NB4 (cell line): ENCODE results near the gene MYO7A.

Experiments
- POLR2A ChIP-seq: IDR thresholded peaks from 2 replicates; pipeline ENCODE4 v1.6.1; 2011; ENCODE audit warnings: mild to moderate bottlenecking; ENCODE audit not compliant: insufficient read length; ENCODE audit errors: extremely low read depth
- TF ChIP-seq, protein P1 (sequence below): IDR thresholded peaks from one replicate; pipeline ENCODE4 v1.5.1; 2012; ENCODE audit warnings: low read depth, low read length

DNA sequence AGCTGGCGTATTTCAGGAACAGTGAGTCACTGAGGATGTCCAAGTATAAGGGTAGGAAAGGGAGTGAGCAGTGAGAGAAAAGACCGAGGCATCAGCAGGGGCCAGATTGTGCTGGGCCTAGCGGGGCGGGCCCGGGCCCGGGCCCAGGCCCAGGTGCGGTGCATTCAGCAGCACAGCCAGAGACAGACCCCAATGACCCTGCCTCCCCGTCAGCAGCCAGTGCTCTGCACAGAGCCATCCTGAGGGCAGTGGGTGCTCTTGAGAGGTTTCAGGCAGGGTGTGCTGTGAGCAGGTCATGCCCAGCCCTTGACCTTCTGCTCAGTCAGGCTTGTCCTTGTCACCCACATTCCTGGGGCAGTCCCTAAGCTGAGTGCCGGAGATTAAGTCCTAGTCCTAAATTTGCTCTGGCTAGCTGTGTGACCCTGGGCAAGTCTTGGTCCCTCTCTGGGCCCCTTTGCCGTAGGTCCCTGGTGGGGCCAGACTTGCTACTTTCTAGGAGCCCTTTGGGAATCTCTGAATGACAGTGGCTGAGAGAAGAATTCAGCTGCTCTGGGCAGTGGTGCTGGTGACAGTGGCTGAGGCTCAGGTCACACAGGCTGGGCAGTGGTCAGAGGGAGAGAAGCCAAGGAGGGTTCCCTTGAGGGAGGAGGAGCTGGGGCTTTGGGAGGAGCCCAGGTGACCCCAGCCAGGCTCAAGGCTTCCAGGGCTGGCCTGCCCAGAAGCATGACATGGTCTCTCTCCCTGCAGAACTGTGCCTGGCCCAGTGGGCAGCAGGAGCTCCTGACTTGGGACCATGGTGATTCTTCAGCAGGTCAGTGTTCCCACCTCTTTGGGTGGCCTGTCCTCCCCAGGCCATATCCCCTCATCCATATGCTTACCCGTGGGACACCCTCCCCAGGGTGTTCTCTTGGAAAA lies 2.1 kb downstream of the MYO7A start:
- TF ChIP-seq, protein P1, sequence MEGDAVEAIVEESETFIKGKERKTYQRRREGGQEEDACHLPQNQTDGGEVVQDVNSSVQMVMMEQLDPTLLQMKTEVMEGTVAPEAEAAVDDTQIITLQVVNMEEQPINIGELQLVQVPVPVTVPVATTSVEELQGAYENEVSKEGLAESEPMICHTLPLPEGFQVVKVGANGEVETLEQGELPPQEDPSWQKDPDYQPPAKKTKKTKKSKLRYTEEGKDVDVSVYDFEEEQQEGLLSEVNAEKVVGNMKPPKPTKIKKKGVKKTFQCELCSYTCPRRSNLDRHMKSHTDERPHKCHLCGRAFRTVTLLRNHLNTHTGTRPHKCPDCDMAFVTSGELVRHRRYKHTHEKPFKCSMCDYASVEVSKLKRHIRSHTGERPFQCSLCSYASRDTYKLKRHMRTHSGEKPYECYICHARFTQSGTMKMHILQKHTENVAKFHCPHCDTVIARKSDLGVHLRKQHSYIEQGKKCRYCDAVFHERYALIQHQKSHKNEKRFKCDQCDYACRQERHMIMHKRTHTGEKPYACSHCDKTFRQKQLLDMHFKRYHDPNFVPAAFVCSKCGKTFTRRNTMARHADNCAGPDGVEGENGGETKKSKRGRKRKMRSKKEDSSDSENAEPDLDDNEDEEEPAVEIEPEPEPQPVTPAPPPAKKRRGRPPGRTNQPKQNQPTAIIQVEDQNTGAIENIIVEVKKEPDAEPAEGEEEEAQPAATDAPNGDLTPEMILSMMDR, result no peak
- no peak for TF ChIP-seq POLR2A
